Heart right ventricle (tissue), 16 donors: ENCODE measurements around the gene NR2F1. TPM values are rescaled to one million over a fixed set of nuclear protein-coding genes. Genes with fewer than 3 reads are reported as not detected.

ENCODE experiments used
- ATAC-seq, 8 donors: fragments of 200-7000 bp; cut with Tn5 transposase; one replicate each; pipeline ENCODE4 v1.9.1; 2020; ENCODE audit warnings: mild to moderate bottlenecking in 8 of 8, moderate library complexity in 8 of 8, moderate number of reproducible peaks in 1 of 8
- DNase-seq, 2 donors: peaks; one replicate each; pipeline ENCODE4 v3.0.0-alpha.2; 2020
- H3K27ac ChIP-seq, 10 donors: fragments of 200-600 bp; sonication (generic) in 2 of 10; one replicate each; pipeline versions ENCODE4 v1.5.0 to v1.8.0; 2020 to 2022; ENCODE audit warnings: mild to moderate bottlenecking in 3 of 10
- H3K27me3 ChIP-seq, 7 donors: fragments of 200-600 bp; one replicate each; pipeline ENCODE4 v1.8.0; 2021 to 2022; ENCODE audit warnings: mild to moderate bottlenecking in 2 of 7
- H3K36me3 ChIP-seq, 9 donors: fragments of 200-600 bp; sonication (generic) in 1 of 9; one replicate each; pipeline versions ENCODE4 v1.5.0 to v1.8.0; 2020 to 2022; ENCODE audit warnings: mild to moderate bottlenecking in 2 of 9
- H3K4me1 ChIP-seq, 9 donors: fragments of 200-600 bp; sonication (generic) in 1 of 9; one replicate each; pipeline versions ENCODE4 v1.5.0 to v1.8.0; 2020 to 2022; ENCODE audit warnings: mild to moderate bottlenecking in 4 of 9
- H3K4me3 ChIP-seq, 10 donors: fragments of 200-600 bp; sonication (generic) in 2 of 10; one replicate each; pipeline versions ENCODE4 v1.5.0 to v1.8.0; 2020 to 2022; ENCODE audit warnings: mild to moderate bottlenecking in 7 of 10, moderate library complexity in 2 of 10
- H3K9me3 ChIP-seq, 11 donors: fragments of 200-600 bp in 10 of 11; sonication (generic) in 2 of 11; one replicate each; pipeline versions ENCODE4 v1.5.0 to v1.8.0; 2013 to 2022; ENCODE audit warnings: mild to moderate bottlenecking in 2 of 11, control low read depth in 1 of 11, moderate library complexity in 1 of 11
- WGBS, 2 donors: extraction: QIAGEN DNeasy Blood & Tissue Kit; methylation state at CpG; one replicate each; pipeline ENCODE4 v1.1.7; 2013; ENCODE audit warnings: inconsistent platforms in 1 of 2; 5-methylcytosine and 5-hydroxymethylcytosine counted together
- intact Hi-C, 10 donors: fragments of 100-400 bp; cut with DNase I; formaldehyde crosslinking; loops; one replicate each; pipeline versions ENCODE4 v1.11.1 to v1.14.2; 2022
- polyA plus RNA-seq, 2 donors: library from polyadenylated mRNA; stranded (reverse); fragments of 200-250 nt; gene quantifications; one replicate each; pipeline ENCODE4 v1.2.3, GENCODE V29; 2013
- total RNA-seq, 10 donors: library from RNA; stranded (reverse); fragmentation: NEBNext Ultra II Directional in 3 of 10; extraction: Animal tissue kit (Norgen Biotek cat#: 25700) in 3 of 10; gene quantifications; one replicate each; pipeline versions ENCODE4 v1.2.1 to v1.2.4, GENCODE V29; 2021 to 2023
- TF ChIP-seq, protein P1 (sequence below), 9 donors: fragments of 200-600 bp; sonication (generic) in 2 of 9; IDR thresholded peaks; one replicate each; pipeline versions ENCODE4 v1.5.0 to v1.8.0; 2021 to 2022; ENCODE audit warnings: antibody characterized with exemption in 9 of 9, mild to moderate bottlenecking in 5 of 9, moderate library complexity in 1 of 9
- donor health status: Arrhythmogenic right ventricular cardiomyopathy.
- donor health status: ischemic (EF 13 %, LVEDD 7.1; RV severe dilation, severe dysfunction).
- donor health status: healthy with polysubstance abuse.
- donor health status: DM: no; HTN: yes; CAD: no.
- donor health status: DM: no; HTN: no; CAD: no.
- donor health status: ischemic (EF 25% LVEDD 6.9; RV normal size, moderate dysfunction).
- donor health status: ischemic (EF 25% LVEDD 5.7; RV mildly dilated, moderate dysfunction).
- donor health status: healthy.
- donor health status: DM: yes; HTN: yes; CAD: no.
- donor health status: Ischemic cardiomyopathy.
- donor health status: ischemic (EF 35%, LVEDD 5.7; RV mildly dilated, moderate dysfunction).
- donor health status: nonischemic (EF 11% LVEDD 7.7; RV severe dilation, severe dysfunction).
- donor health status: DM: yes; HTN: yes; CAD: no.
- donor health status: PGD.
- donor health status: ischemic (EF 29% LVEDD 5.4; RV normal size, mild dysfunction).
- donor health status: nonischemic (EF 23%, LVEDD 6.1; RV moderate dilation, normal function).

Gene NR2F1
- total and polyA plus RNA-seq, 12 donors = 0.27 to 2.4 (median 0.92) TPM

DNA sequence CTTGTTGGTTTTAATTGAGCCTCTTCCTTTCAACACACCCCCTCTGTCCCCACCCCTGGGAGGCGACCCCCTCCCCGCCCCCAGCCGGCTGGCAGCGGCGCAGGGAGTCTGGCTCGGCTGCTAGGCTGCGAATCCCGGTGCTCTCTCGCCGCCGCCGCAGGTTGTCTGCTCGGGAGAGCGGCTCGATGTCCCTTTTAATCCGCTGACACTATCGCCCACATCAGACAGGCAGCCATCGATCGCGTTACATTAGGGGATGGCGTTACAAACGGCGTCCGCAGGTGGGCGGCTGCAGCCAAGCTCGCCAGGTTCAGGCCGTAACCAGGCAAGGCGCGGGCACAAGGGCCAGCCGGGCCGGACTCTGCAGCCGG lies 3.3 kb upstream of the NR2F1 start:
- no peaks in the 10 kb centered on the region for H3K36me3 ChIP-seq
- 0% methylated on average over 31 to 32 of the region's 32 CpGs for WGBS, 2 donors
- peak overlapping the region in 5 of 10 donors; percentile 15 to 59 (median 42) for H3K27ac ChIP-seq
- TF ChIP-seq, protein P1, sequence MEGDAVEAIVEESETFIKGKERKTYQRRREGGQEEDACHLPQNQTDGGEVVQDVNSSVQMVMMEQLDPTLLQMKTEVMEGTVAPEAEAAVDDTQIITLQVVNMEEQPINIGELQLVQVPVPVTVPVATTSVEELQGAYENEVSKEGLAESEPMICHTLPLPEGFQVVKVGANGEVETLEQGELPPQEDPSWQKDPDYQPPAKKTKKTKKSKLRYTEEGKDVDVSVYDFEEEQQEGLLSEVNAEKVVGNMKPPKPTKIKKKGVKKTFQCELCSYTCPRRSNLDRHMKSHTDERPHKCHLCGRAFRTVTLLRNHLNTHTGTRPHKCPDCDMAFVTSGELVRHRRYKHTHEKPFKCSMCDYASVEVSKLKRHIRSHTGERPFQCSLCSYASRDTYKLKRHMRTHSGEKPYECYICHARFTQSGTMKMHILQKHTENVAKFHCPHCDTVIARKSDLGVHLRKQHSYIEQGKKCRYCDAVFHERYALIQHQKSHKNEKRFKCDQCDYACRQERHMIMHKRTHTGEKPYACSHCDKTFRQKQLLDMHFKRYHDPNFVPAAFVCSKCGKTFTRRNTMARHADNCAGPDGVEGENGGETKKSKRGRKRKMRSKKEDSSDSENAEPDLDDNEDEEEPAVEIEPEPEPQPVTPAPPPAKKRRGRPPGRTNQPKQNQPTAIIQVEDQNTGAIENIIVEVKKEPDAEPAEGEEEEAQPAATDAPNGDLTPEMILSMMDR (IDR thresholded peaks at IDR 0.05) = no peak
- peak overlapping the region; percentile 36 to 67 (median 64) for H3K4me3 ChIP-seq
- no peaks in the 10 kb centered on the region for H3K9me3 ChIP-seq
- peaks cover 0 to 89% (median 87%) of the 10 kb centered on the region in 7 donors for H3K27me3 ChIP-seq
- peak in 2 of 8 donors; percentile 1 to 3 for ATAC-seq
- H3K4me1 ChIP-seq = peaks cover 6 to 50% (median 36%) of the 10 kb centered on the region in 9 donors
- DNase-seq = no peak
- intact Hi-C loops = loop anchor here in 7 of 10 donors (2.0 to 10.0 kb wide), 5 partner anchors 223 to 1115 kb away; no protein-coding TSS in a partner anchor

DNA sequence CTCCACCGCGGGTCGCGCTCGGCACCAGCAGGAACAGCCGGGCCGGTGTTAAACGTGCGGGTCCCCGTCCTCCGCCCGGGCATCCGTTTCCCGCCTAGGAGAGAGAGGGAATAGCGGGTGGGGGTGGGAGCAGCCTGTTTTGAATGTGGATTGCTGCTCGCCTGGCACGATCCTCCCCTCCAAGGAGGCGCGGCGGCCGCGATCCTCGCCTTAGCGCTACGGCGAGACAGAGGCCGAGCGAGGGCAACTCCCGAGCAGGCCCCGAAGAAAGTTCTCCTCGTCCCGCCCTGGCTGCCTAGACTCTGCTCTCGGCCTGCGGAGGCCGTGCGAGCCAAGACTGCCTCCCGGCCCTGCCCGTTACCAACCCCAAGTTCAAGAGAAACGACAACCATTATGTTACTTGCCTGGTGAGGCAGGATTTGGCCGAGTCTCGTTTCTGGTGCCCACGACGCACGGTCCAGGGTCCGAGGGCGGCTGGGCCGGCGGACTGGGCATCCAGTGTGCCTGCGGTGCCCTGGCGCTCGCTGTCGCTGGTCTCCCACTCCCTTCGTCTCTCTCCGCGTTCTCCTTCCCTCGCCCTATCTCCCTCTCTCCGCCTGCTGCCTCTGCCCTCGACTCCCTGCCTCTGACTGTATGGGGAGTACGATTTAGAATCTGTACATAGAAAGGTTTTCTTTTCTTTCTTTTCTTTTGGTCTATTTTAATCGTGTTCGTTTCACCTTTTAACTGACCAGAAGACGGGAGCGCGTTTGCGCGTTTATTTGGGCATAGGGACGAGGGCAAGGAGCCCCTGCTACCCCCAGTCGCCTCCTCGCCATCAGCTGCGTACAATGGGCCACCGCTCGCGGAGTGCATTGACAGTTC lies 2.7 kb upstream of the NR2F1 start:
- H3K36me3 ChIP-seq = no peaks in the 10 kb centered on the region
- ATAC-seq (peak; percentile 23 to 54 (median 34)), DNase-seq (peak in 1 of 2 donors; percentile 29)
- TF ChIP-seq, protein P1 (IDR thresholded peaks at IDR 0.05) = no peak
- peaks cover 6 to 53% (median 38%) of the 10 kb centered on the region in 9 donors for H3K4me1 ChIP-seq
- H3K4me3 ChIP-seq = peak overlapping the region; percentile 36 to 67 (median 64)
- peak overlapping the region in 6 of 10 donors; percentile 7 to 59 (median 39) for H3K27ac ChIP-seq
- peaks cover 2 to 89% (median 83%) of the 10 kb centered on the region in 7 donors for H3K27me3 ChIP-seq
- intact Hi-C loops = loop anchor here in 7 of 10 donors (2.0 to 10.0 kb wide), 5 partner anchors 222 to 1115 kb away; no protein-coding TSS in a partner anchor
- WGBS, 2 donors = 1 to 2% methylated on average over 72 to 73 of the region's 73 CpGs
- H3K9me3 ChIP-seq = no peaks in the 10 kb centered on the region

DNA sequence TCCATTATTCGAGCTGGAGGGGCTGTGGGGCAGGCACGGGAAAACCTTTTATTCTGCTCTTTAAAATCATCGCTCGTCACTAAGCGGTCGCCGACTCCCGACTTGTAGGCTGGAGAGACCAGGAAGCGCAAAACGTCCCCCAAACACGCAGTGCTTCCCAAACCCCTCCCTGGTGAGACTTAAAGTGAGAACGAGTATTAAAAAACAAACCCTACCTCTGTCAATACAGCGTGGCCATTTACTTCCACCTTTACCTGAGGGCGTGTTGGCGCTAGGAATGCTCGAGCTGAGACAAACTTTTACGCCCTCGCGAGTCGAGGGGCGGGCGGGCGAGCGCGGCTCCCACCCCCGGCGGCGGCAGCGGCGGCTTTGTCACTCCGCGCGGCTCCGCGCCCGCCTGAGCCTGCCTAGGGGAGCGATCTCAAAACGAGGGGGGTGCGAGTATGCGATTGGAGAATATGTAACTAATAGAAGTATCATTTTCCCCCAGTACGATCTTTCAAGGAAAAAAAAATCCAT lies 2.0 kb upstream of the NR2F1 start, which contains the start of gene NR2F1-AS1:
Gene NR2F1-AS1 (minus strand): TSS at position 293 of the 519 bp plus-strand sequence.
- Histone ChIP-seq H3K4me1 (peaks cover 6 to 59% (median 41%) of the 10 kb centered on the region in 9 donors), H3K27ac (peak within 1 kb of the TSS in 6 of 10 donors; percentile 7 to 59 (median 39)), H3K36me3 (no peaks in the 10 kb centered on the region), H3K9me3 (no peaks in the 10 kb centered on the region), H3K27me3 (peaks cover 3 to 89% (median 83%) of the 10 kb centered on the region in 7 donors), H3K4me3 (peak within 1 kb of the TSS; percentile 36 to 67 (median 64))
- intact Hi-C loops = loop anchor here in 7 of 10 donors (1.0 to 10.0 kb wide), 6 partner anchors 220 to 1114 kb away; no protein-coding TSS in a partner anchor
- 0 to 1% methylated on average over 41 of the region's 41 CpGs for WGBS, 2 donors
- ATAC-seq (peak; percentile 8 to 35 (median 26)), DNase-seq (peak in 1 of 2 donors; percentile 15)
- TF ChIP-seq, protein P1 (IDR thresholded peaks at IDR 0.05) = no peak

DNA sequence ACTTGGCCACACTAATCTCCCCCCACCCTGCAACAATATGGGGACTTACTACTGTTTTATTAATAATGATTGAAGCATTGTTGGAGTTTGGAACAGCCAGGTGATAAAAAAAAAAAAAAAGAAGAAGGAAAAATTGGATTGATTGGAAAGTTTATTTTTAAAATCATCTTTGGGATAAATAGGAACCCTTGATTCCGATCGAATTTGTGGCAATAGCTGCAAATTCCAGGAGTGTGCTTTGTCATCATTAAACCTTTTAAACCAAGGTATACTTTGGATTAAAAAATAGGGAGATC lies 907 bp upstream of the NR2F1 start:
- peaks cover 3 to 89% (median 84%) of the 10 kb centered on the region in 7 donors for H3K27me3 ChIP-seq

More for the DNA sequence above, 907 bp upstream of the NR2F1 start:
- Histone ChIP-seq H3K27ac (no peak overlapping the region), H3K36me3 (no peaks in the 10 kb centered on the region), H3K4me3 (peak overlapping the region in 2 of 10 donors; percentile 53 to 54), H3K9me3 (no peaks in the 10 kb centered on the region), H3K4me1 (peaks cover 6 to 59% (median 41%) of the 10 kb centered on the region in 9 donors)
- ATAC-seq (no peak), DNase-seq (no peak)
- intact Hi-C loops = loop anchor here in 6 of 10 donors (5.0 to 10.0 kb wide), 4 partner anchors 220 to 1113 kb away; no protein-coding TSS in a partner anchor
- TF ChIP-seq, protein P1 (IDR thresholded peaks at IDR 0.05) = no peak
- 2 to 7% methylated on average over 2 of the region's 2 CpGs for WGBS, 2 donors
